Measurements from ENCODE around the gene STK35.
A peak's percentile ranks its signal among the peaks of the same experiment; 100 is the strongest.
"Not testable (repeated sequence)": the region's sequence is repeated elsewhere in the genome, so short reads cannot be mapped to it uniquely, and the experiment has no call there.

The STK35 gene

DNA sequence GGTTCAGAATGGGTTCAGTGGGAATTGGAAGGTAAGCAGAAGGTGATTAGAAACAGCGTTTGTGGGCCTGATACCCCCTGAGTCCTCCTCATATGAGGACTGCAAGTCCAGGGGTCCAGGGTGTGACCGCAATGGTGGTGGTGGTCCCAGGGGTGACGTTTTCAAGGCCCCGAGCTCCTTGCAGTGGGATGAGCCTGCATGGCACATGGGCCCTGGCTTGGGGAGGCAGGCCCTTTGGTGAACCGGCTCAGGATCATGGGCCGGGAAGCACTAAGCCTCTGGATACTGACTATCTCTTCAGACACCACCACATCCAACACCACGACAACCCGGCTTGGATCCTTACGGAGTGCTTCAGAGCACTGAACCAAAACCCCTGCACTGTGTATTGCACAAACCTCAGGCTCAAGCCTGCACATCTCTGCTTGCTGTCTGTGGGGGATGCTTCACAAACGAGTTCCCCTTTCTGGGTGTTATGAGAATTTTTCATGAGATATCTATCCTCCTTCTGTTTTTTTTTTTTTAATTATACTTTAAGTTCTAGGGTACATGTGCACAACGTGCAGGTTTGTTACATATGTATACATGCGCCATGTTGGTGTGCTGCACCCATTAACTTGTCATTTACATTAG, 67.9 kb downstream of the STK35 start:
- POLR2A ChIA-PET = no interaction called here
- TF ChIP-seq, protein P1, sequence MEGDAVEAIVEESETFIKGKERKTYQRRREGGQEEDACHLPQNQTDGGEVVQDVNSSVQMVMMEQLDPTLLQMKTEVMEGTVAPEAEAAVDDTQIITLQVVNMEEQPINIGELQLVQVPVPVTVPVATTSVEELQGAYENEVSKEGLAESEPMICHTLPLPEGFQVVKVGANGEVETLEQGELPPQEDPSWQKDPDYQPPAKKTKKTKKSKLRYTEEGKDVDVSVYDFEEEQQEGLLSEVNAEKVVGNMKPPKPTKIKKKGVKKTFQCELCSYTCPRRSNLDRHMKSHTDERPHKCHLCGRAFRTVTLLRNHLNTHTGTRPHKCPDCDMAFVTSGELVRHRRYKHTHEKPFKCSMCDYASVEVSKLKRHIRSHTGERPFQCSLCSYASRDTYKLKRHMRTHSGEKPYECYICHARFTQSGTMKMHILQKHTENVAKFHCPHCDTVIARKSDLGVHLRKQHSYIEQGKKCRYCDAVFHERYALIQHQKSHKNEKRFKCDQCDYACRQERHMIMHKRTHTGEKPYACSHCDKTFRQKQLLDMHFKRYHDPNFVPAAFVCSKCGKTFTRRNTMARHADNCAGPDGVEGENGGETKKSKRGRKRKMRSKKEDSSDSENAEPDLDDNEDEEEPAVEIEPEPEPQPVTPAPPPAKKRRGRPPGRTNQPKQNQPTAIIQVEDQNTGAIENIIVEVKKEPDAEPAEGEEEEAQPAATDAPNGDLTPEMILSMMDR (IDR thresholded peaks at IDR 0.05; ENCODE audit: control extremely low read depth, extremely low read depth, low read depth, missing control alignments) = no peak
- CTCF ChIA-PET = interaction anchor here (0.9 kb wide), 2 partner anchors 203 to 204 kb away, joined by 3 to 4 read pairs; no protein-coding TSS in a partner anchor
- DNase-seq (ENCODE audit: extremely low spot score) = no peak

DNA sequence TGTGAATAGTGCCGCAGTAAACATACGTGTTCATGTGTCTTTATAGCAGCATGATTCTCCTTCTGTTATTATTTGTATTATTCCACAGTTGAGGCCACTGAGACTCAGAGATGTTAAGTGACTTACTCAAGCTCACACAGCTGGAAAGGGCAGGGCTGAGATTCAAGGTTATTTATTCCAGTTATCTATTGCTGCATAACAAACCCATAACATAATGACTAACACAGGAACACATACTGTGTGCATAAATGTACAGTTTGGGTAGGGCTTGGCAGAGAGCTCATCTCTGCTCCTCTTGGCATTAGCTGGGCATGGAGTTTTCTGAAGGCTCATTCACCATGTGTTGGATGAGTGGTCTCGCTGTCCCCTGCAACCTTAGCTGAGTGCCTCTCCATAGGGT, 68.8 kb downstream of the STK35 start:
- CTCF ChIA-PET = interaction anchor here (1.0 to 1.4 kb wide), 3 partner anchors 162 to 204 kb away, joined by 5 to 6 read pairs (median 6); no protein-coding TSS in a partner anchor

DNA sequence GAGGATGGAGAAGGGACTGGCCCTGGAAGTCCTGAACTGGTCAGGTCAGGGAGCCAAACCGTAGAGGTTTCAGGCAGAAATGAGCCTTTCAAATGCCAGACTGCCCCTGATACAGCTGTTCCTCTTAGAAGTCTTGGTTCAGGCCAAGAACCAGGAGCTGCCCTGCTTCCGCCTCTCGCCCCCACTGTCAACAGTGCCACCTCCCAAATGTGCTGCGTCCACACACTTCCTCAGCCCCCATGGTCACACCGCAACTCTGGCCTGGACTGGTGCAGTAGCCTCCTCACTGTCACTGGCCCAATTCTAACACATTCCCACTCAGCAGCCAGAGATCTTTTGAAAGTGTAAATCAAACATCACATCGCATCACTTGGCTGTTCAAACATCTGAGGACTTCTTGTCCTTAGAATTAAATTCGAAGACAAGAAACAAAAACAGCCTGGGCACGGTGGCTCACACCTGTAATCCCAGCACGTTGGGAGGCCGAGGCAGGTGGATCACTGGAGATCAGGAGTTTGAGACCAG, 69.7 kb downstream of the STK35 start:
- ChIA-PET CTCF (interaction anchor here (1.0 to 1.4 kb wide), 4 partner anchors 39 to 205 kb away, joined by 5 to 7 read pairs (median 6); no protein-coding TSS in a partner anchor), POLR2A (no interaction called here)
- no peak for DNase-seq (ENCODE audit: extremely low spot score)
- TF ChIP-seq, protein P1 (IDR thresholded peaks at IDR 0.05; ENCODE audit: control extremely low read depth, extremely low read depth, low read depth, missing control alignments) = no peak

More for the DNA sequence above, 68.8 kb downstream of the STK35 start:
- no peak for DNase-seq (ENCODE audit: extremely low spot score)
- POLR2A ChIA-PET = no interaction called here
- TF ChIP-seq, protein P1 (IDR thresholded peaks at IDR 0.05; ENCODE audit: control extremely low read depth, extremely low read depth, low read depth, missing control alignments) = no peak

DNA sequence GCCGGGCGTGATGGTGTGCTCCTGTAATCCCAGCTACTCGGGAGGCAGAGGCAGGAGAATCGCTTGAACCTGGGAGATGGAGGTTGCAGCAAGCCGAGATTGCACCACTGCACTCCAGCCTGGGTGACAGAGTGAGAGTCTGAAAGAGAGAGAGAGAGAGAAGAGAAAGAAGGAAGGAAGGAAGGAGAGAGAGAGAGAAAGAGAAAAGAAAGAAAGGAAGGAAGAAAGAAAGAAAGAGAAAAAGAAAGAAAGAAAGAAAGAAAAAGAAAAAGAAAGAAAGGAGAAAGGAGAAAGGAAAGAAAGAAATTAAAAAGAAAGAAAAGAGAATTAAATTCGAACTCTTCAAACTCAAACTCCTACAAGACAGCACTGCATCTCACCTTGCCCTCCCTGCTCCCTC, 70.2 kb downstream of the STK35 start:
- CTCF ChIA-PET = interaction anchor here (0.6 to 5.3 kb wide), 33 partner anchors 10 to 411 kb away, joined by 3 to 56 read pairs (median 6); no protein-coding TSS in a partner anchor
- POLR2A ChIA-PET = interaction anchor here (1.3 kb wide), 1 partner anchor 69 kb away, joined by 4 read pairs; no protein-coding TSS in a partner anchor
- not testable (repeated sequence) for DNase-seq (ENCODE audit: extremely low spot score)

DNA sequence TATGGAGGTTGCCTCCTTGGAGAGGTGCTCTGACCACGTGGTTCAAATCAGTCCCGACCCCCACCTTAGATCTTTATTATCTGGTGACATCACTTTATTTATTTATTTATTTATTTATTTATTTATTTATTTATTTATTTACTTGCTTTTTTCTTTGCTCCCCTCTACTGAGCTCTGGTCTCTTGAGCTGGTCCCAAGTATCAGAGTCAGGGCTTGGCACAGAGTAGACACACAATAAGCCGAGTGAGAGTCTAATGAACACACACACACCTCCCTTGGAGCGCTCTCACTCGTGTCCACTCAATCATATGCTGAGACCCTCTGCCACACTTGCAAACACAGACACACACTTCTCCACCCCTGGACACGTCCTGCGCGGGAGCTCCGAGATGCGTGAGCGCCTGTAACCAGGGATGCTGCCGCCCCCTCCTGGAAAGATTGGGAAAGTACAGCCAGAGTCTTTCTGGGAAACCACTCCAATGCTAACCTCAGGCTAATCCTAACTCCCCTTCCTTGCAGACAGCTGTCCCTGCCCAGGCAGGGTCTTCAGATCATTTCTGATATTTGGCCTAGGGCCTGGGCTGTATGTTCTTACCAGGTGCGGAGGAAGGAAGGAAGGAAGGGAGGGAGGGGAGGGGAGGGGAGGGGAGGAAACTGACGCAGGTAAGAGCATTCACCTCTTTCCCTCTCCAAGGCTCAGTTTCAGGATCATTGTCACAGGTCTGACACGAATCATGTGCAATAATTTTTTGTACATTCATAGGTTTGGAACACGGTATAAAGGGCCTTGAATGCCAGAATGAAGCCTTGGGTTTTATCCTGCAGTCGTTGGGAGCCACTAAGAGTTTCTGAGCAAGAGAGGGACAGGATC, 70.9 kb downstream of the STK35 start:
- peak; percentile 77 for DNase-seq (ENCODE audit: extremely low spot score)
- TF ChIP-seq, protein P1 (IDR thresholded peaks at IDR 0.05; ENCODE audit: control extremely low read depth, extremely low read depth, low read depth, missing control alignments) = peak; percentile 78
- CTCF ChIA-PET = interaction anchor here (0.6 to 5.3 kb wide), 37 partner anchors 10 to 412 kb away, joined by 3 to 56 read pairs (median 5); no protein-coding TSS in a partner anchor
- POLR2A ChIA-PET = interaction anchor here (1.3 kb wide), 1 partner anchor 70 kb away, joined by 4 read pairs; no protein-coding TSS in a partner anchor

DNA sequence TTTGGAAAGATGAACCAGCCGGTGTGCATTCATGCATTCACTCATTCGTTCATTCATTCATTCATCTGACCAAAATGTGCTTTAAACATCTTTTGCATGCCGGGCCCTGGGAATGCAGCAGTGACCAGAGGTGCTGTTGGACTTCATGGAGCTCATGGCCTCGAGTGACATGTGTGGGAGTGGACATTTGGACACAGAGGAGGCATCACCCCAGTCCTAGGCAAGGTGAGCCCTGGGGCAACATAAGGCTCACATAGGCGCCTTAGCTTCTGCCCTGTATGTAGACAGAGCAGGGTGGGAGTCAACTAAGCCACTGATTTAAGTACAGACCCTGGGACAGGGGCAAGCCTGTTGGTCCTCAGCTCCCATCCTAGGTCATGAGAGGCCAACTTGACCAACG, 71.6 kb downstream of the STK35 start:
- ChIA-PET POLR2A (interaction anchor here (1.3 kb wide), 1 partner anchor 71 kb away, joined by 4 read pairs; no protein-coding TSS in a partner anchor), CTCF (interaction anchor here (0.7 to 5.3 kb wide), 26 partner anchors 10 to 408 kb away, joined by 3 to 56 read pairs (median 6); no protein-coding TSS in a partner anchor)
- TF ChIP-seq, protein P1 (IDR thresholded peaks at IDR 0.05; ENCODE audit: control extremely low read depth, extremely low read depth, low read depth, missing control alignments) = no peak
- no peak for DNase-seq (ENCODE audit: extremely low spot score)

Measured in GM10248 (cell line).